Dedifferentiated amniotic fluid mesenchymal stem cell (primary cell): Measurements from ENCODE around the gene LRRC4C.

Source experiments
- DNase-seq: peaks from one replicate; pipeline ENCODE4 v3.0.0-alpha.2; 2016; ENCODE audit errors: extremely low spot score

Gene LRRC4C

GRCh38 chr11:40292721-40293508 is 1166.5 kb downstream of the LRRC4C start:
- no peak for DNase-seq

- no peak for DNase-seq
These were observed 1167.7 kb downstream of the LRRC4C start for GRCh38 chr11:40291741-40292140.

- DNase-seq: no peak
These were observed 1168.1 kb downstream of the LRRC4C start for GRCh38 chr11:40291329-40291728.

GRCh38 chr11:40290171-40290631 is 1169.3 kb downstream of the LRRC4C start:
- DNase-seq: no peak

GRCh38 chr11:40289370-40289769 is 1170.1 kb downstream of the LRRC4C start:
- no peak for DNase-seq

- no peak for DNase-seq
These were observed 1171.3 kb downstream of the LRRC4C start for GRCh38 chr11:40287916-40288803.

- no peak for DNase-seq
These were observed 1173.3 kb downstream of the LRRC4C start for GRCh38 chr11:40286137-40286536.

- DNase-seq: no peak
These were observed 1173.9 kb downstream of the LRRC4C start for GRCh38 chr11:40285558-40285957.

- DNase-seq: no peak
These were observed 1178.3 kb downstream of the LRRC4C start for GRCh38 chr11:40281052-40281580.

- no peak for DNase-seq
These were observed 1179.0 kb downstream of the LRRC4C start for GRCh38 chr11:40280159-40281051.

GRCh38 chr11:40276960-40277359 is 1182.5 kb downstream of the LRRC4C start:
- DNase-seq: no peak

- no peak for DNase-seq
These were observed 1185.4 kb downstream of the LRRC4C start for GRCh38 chr11:40274017-40274416.

GRCh38 chr11:40273192-40273732 is 1186.2 kb downstream of the LRRC4C start:
- no peak for DNase-seq

GRCh38 chr11:40271361-40271760 is 1188.1 kb downstream of the LRRC4C start:
- no peak for DNase-seq

- DNase-seq: no peak
These were observed 1189.6 kb downstream of the LRRC4C start for GRCh38 chr11:40269865-40270264.

- DNase-seq: no peak
These were observed 1190.9 kb downstream of the LRRC4C start for GRCh38 chr11:40268551-40268950.

- DNase-seq: no peak
These were observed 1204.0 kb downstream of the LRRC4C start for GRCh38 chr11:40255457-40255856.

- DNase-seq: no peak
These were observed 1206.3 kb downstream of the LRRC4C start for GRCh38 chr11:40253166-40253565.

GRCh38 chr11:40252236-40252635 is 1207.2 kb downstream of the LRRC4C start:
- DNase-seq: no peak

- no peak for DNase-seq
These were observed 1212.5 kb downstream of the LRRC4C start for GRCh38 chr11:40246983-40247382.

GRCh38 chr11:40241524-40242051 is 1217.9 kb downstream of the LRRC4C start:
- no peak for DNase-seq
